ENCODE measurements around the gene ZBTB21. TPM values are rescaled to one million over a fixed set of nuclear protein-coding genes. Genes with fewer than 3 reads are reported as not detected.

ZBTB21 gene
- total and polyA plus RNA-seq, 2 donors (not counting 1 experiment from before 2014, with no cell fraction given), result 8.9 to 9.1 TPM

DNA sequence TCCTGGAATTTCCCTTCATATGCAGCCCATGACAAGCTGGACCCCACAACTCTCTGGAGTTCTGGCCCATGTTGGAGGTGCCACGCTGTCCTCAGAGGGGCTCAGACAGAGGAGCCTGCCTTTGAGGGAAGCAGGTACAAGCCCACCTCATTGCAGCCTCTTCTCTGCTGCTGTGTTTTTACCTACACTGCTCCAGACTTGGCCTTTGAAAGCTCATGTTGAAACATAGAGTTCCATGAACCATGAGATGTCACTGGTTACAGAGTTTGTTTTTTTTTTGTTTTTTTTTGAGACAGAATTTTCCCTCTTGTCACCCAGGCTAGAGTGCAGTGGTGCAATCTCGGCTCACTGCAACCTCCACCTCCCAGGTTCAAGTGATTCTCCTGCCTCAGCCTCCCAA, 22.1 kb upstream of the ZBTB21 start:
- Histone ChIP-seq H4K20me1 (ENCODE audit: control insufficient read depth, extremely low read depth, insufficient read depth, low read length) (no peaks in the 10 kb centered on the region), H3K79me2 (ENCODE audit: control insufficient read depth, insufficient read depth, low read length) (no peaks in the 10 kb centered on the region), H3K27me3 (ENCODE audit: control insufficient read depth, insufficient read depth, low read length) (peaks cover 6% of the 10 kb centered on the region), H3K4me1 (ENCODE audit: control insufficient read depth, extremely low read depth, insufficient read depth, low read length) (no peaks in the 10 kb centered on the region), H3K36me3 (ENCODE audit: control insufficient read depth, insufficient read depth, low read length) (no peaks in the 10 kb centered on the region), H3K9ac (ENCODE audit: insufficient read depth, low read length) (no peak overlapping the region), H3K27ac (ENCODE audit: insufficient read depth, low read length) (no peak overlapping the region), H3K4me2 (ENCODE audit: extremely low read depth, insufficient read depth, low read length) (no peak overlapping the region), H3K4me3 (replicated peaks in 1 of 4; ENCODE audit: control extremely low read depth in 1 of 4, insufficient read depth in 1 of 4, low read depth in 3 of 4, low read length in 4 of 4) (no peak overlapping the region), H3K9me3 (ENCODE audit: control insufficient read depth, insufficient read depth, low read depth, low read length) (no peaks in the 10 kb centered on the region), H2AFZ (ENCODE audit: low read length) (no peak overlapping the region)
- DNase-seq (ENCODE audit: low read depth in 2 of 2), result no peak
- TF ChIP-seq, protein P1, sequence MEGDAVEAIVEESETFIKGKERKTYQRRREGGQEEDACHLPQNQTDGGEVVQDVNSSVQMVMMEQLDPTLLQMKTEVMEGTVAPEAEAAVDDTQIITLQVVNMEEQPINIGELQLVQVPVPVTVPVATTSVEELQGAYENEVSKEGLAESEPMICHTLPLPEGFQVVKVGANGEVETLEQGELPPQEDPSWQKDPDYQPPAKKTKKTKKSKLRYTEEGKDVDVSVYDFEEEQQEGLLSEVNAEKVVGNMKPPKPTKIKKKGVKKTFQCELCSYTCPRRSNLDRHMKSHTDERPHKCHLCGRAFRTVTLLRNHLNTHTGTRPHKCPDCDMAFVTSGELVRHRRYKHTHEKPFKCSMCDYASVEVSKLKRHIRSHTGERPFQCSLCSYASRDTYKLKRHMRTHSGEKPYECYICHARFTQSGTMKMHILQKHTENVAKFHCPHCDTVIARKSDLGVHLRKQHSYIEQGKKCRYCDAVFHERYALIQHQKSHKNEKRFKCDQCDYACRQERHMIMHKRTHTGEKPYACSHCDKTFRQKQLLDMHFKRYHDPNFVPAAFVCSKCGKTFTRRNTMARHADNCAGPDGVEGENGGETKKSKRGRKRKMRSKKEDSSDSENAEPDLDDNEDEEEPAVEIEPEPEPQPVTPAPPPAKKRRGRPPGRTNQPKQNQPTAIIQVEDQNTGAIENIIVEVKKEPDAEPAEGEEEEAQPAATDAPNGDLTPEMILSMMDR (conservative IDR thresholded peaks at IDR 0.05 in 1 of 2, IDR thresholded peaks at IDR 0.05 in 1 of 2; ENCODE audit: low read depth in 1 of 2, low read length in 2 of 2), result no peak
- TF ChIP-seq EZH2 (IDR thresholded peaks at IDR 0.05; ENCODE audit: low read length, missing control alignments), result no peak

DNA sequence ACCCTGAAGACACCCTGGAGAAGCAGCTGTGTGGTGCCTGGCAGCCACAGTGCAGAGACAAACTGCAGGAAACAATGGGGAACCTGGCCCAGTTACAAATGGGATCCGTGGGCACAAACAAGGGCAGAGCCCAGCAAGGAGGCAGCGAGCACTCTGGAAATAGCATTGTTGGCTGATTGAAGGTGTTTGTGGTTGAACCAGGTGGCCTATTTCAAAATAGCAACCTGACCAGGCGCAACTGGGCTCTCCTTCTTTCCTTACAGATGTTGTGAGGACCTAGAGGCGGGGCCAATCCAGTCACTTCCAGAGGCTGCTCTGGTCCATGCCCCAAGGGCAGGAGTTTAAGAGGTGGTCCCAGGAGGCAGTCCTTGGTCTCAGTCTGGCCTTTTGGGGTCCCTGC, 21.7 kb upstream of the ZBTB21 start:
- no peak overlapping the region for H3K27ac ChIP-seq (ENCODE audit: insufficient read depth, low read length)
- peaks cover 6% of the 10 kb centered on the region for H3K27me3 ChIP-seq (ENCODE audit: control insufficient read depth, insufficient read depth, low read length)

DNA sequence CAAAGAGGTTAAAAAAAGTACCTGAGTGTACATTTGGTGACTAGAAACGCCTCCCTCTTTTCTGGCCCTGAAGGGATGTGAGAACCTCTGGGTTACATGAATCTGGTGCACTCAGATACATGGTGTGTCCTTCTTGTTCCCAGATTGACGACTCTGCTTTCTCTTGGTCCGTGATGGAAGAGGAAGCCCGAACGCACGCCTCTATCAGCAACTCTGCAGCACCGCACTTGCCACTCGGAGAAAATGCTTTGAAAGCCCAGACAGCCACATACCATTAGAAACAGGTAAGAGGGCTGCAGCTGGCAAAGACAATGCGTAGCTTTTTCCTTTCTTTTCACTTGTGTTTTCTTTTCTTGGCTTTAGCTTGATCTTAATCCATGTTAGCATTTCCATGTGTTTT, 21.1 kb upstream of the ZBTB21 start:
- Histone ChIP-seq H3K9ac (ENCODE audit: insufficient read depth, low read length) (no peak overlapping the region), H4K20me1 (ENCODE audit: control insufficient read depth, extremely low read depth, insufficient read depth, low read length) (no peaks in the 10 kb centered on the region), H3K27me3 (ENCODE audit: control insufficient read depth, insufficient read depth, low read length) (peaks cover 6% of the 10 kb centered on the region), H3K9me3 (ENCODE audit: control insufficient read depth, insufficient read depth, low read depth, low read length) (no peaks in the 10 kb centered on the region), H3K4me3 (replicated peaks in 1 of 4; ENCODE audit: control extremely low read depth in 1 of 4, insufficient read depth in 1 of 4, low read depth in 3 of 4, low read length in 4 of 4) (no peak overlapping the region), H3K4me2 (ENCODE audit: extremely low read depth, insufficient read depth, low read length) (no peak overlapping the region), H3K4me1 (ENCODE audit: control insufficient read depth, extremely low read depth, insufficient read depth, low read length) (no peaks in the 10 kb centered on the region), H2AFZ (ENCODE audit: low read length) (no peak overlapping the region), H3K27ac (ENCODE audit: insufficient read depth, low read length) (no peak overlapping the region), H3K36me3 (ENCODE audit: control insufficient read depth, insufficient read depth, low read length) (no peaks in the 10 kb centered on the region), H3K79me2 (ENCODE audit: control insufficient read depth, insufficient read depth, low read length) (no peaks in the 10 kb centered on the region)
- no peak for TF ChIP-seq EZH2 (IDR thresholded peaks at IDR 0.05; ENCODE audit: low read length, missing control alignments)
- TF ChIP-seq, protein P1 (conservative IDR thresholded peaks at IDR 0.05 in 1 of 2, IDR thresholded peaks at IDR 0.05 in 1 of 2; ENCODE audit: low read depth in 1 of 2, low read length in 2 of 2), result no peak
- no peak for DNase-seq (ENCODE audit: low read depth in 2 of 2)

More for the DNA sequence above, 21.7 kb upstream of the ZBTB21 start:
- no peak for TF ChIP-seq EZH2 (IDR thresholded peaks at IDR 0.05; ENCODE audit: low read length, missing control alignments)
- TF ChIP-seq, protein P1 (conservative IDR thresholded peaks at IDR 0.05 in 1 of 2, IDR thresholded peaks at IDR 0.05 in 1 of 2; ENCODE audit: low read depth in 1 of 2, low read length in 2 of 2), result no peak
- Histone ChIP-seq H2AFZ (ENCODE audit: low read length) (no peak overlapping the region), H3K9me3 (ENCODE audit: control insufficient read depth, insufficient read depth, low read depth, low read length) (no peaks in the 10 kb centered on the region), H3K9ac (ENCODE audit: insufficient read depth, low read length) (no peak overlapping the region), H3K36me3 (ENCODE audit: control insufficient read depth, insufficient read depth, low read length) (no peaks in the 10 kb centered on the region), H3K79me2 (ENCODE audit: control insufficient read depth, insufficient read depth, low read length) (no peaks in the 10 kb centered on the region), H4K20me1 (ENCODE audit: control insufficient read depth, extremely low read depth, insufficient read depth, low read length) (no peaks in the 10 kb centered on the region), H3K4me1 (ENCODE audit: control insufficient read depth, extremely low read depth, insufficient read depth, low read length) (no peaks in the 10 kb centered on the region), H3K4me2 (ENCODE audit: extremely low read depth, insufficient read depth, low read length) (no peak overlapping the region), H3K4me3 (replicated peaks in 1 of 4; ENCODE audit: control extremely low read depth in 1 of 4, insufficient read depth in 1 of 4, low read depth in 3 of 4, low read length in 4 of 4) (no peak overlapping the region)
- DNase-seq (ENCODE audit: low read depth in 2 of 2), result no peak
